Calu3 (cell line): Measurements from ENCODE around the gene FHIT. TPM values are rescaled to one million over a fixed set of nuclear protein-coding genes. Genes with fewer than 3 reads are reported as not detected.

Source experiments
- BruUV-seq: library from RNA; stranded (reverse); fragments of 400-500 nt; replicated peaks from 2 replicates; lab custom pipeline; 2021; lab: Mats Ljungman, UMichigan
- CTCF ChIA-PET: fragments of 300-600 bp; sonication (Branson Sonifier 250); formaldehyde crosslinking; loops from one replicate; lab custom pipeline; 2022; ENCODE audit warnings: antibody characterized with exemption; lab: Charles Lee
- DNase-seq: peaks from one replicate; pipeline ENCODE4 v3.0.0; 2022
- H3K27ac Mint-ChIP-seq: one replicate; pipeline ENCODE4 v1.8.0; 2022; ENCODE audit warnings: mixed read lengths; ENCODE audit not compliant: unreplicated experiment
- H3K27me3 Mint-ChIP-seq: one replicate; pipeline ENCODE4 v1.8.0; 2022; ENCODE audit warnings: mixed read lengths; ENCODE audit not compliant: unreplicated experiment
- H3K36me3 Mint-ChIP-seq: one replicate; pipeline ENCODE4 v1.8.0; 2022; ENCODE audit warnings: mild to moderate bottlenecking, moderate library complexity, mixed read lengths; ENCODE audit not compliant: insufficient read depth, unreplicated experiment
- H3K4me1 Mint-ChIP-seq: one replicate; pipeline ENCODE4 v1.8.0; 2022; ENCODE audit warnings: mild to moderate bottlenecking, low read depth, mixed read lengths; ENCODE audit not compliant: unreplicated experiment
- H3K4me3 Mint-ChIP-seq: one replicate; pipeline ENCODE4 v1.8.0; 2022; ENCODE audit warnings: mild to moderate bottlenecking, low read depth, moderate library complexity, mixed read lengths; ENCODE audit not compliant: unreplicated experiment
- H3K9me3 Mint-ChIP-seq: one replicate; pipeline ENCODE4 v1.8.0; 2022; ENCODE audit warnings: low read depth, mixed read lengths; ENCODE audit not compliant: unreplicated experiment
- CTCF ChIP-seq: fragments of 200-600 bp; IDR thresholded peaks from one replicate; pipeline ENCODE4 v1.8.0; 2022; ENCODE audit warnings: antibody characterized with exemption; ENCODE audit not compliant: unreplicated experiment
- intact Hi-C: fragments of 100-400 bp; cut with micrococcal nuclease; formaldehyde crosslinking; loops from one replicate; pipeline ENCODE4 v1.10.0; 2022; ENCODE audit not compliant: unreplicated experiment
- total RNA-seq: library from RNA; stranded (reverse); gene quantifications from 2 replicates; pipeline ENCODE4 v1.2.3, GENCODE V29; 2022

FHIT gene
- total RNA-seq, 1 experiment from 2014 or later: 6.2 TPM

GRCh38 chr3:60919296-60919695 lies 332.0 kb downstream of the FHIT start:
- CTCF ChIA-PET: no interaction called here
- intact Hi-C loops: no loop called here
- no peaks in the 10 kb centered on the region for H3K27me3 Mint-ChIP-seq
- TF ChIP-seq CTCF: no peak
- no peak overlapping the region for H3K27ac Mint-ChIP-seq
- DNase-seq: no peak
- H3K4me1 Mint-ChIP-seq: no peaks in the 10 kb centered on the region
- H3K9me3 Mint-ChIP-seq: peaks cover 12% of the 10 kb centered on the region
- no TSS peak for BruUV-seq
- no peak overlapping the region for H3K4me3 Mint-ChIP-seq
- no peaks in the 10 kb centered on the region for H3K36me3 Mint-ChIP-seq

GRCh38 chr3:60917141-60917540 lies 334.1 kb downstream of the FHIT start:
- no peak for DNase-seq
- H3K36me3 Mint-ChIP-seq: no peaks in the 10 kb centered on the region
- TF ChIP-seq CTCF: no peak
- BruUV-seq: no TSS peak
- H3K9me3 Mint-ChIP-seq: peaks cover 10% of the 10 kb centered on the region
- H3K27ac Mint-ChIP-seq: no peak overlapping the region
- H3K4me3 Mint-ChIP-seq: no peak overlapping the region
- H3K27me3 Mint-ChIP-seq: no peaks in the 10 kb centered on the region
- CTCF ChIA-PET: no interaction called here
- no peaks in the 10 kb centered on the region for H3K4me1 Mint-ChIP-seq
- intact Hi-C loops: no loop called here

- CTCF ChIA-PET: no interaction called here
- intact Hi-C loops: no loop called here
- H3K9me3 Mint-ChIP-seq: peaks cover 10% of the 10 kb centered on the region
- TF ChIP-seq CTCF: no peak
- H3K4me1 Mint-ChIP-seq: no peaks in the 10 kb centered on the region
- H3K27me3 Mint-ChIP-seq: no peaks in the 10 kb centered on the region
- no peak for DNase-seq
- H3K27ac Mint-ChIP-seq: no peak overlapping the region
- no peaks in the 10 kb centered on the region for H3K36me3 Mint-ChIP-seq
- no TSS peak for BruUV-seq
- H3K4me3 Mint-ChIP-seq: no peak overlapping the region
Measured at GRCh38 chr3:60916546-60916945, 334.7 kb downstream of the FHIT start.

GRCh38 chr3:60913474-60913873 lies 337.8 kb downstream of the FHIT start:
- CTCF ChIA-PET: no interaction called here
- peaks cover 11% of the 10 kb centered on the region for H3K9me3 Mint-ChIP-seq
- no peak for TF ChIP-seq CTCF
- intact Hi-C loops: no loop called here
- no peak for DNase-seq
- no peaks in the 10 kb centered on the region for H3K4me1 Mint-ChIP-seq
- no peak overlapping the region for H3K4me3 Mint-ChIP-seq
- BruUV-seq: no TSS peak
- H3K27me3 Mint-ChIP-seq: no peaks in the 10 kb centered on the region
- H3K27ac Mint-ChIP-seq: no peak overlapping the region
- no peaks in the 10 kb centered on the region for H3K36me3 Mint-ChIP-seq
